Pancreas (tissue), 10 donors: Measurements from ENCODE around the gene APOBEC3A. TPM values are rescaled to one million over a fixed set of nuclear protein-coding genes. Genes with fewer than 3 reads are reported as not detected.
"Not testable (repeated sequence)": the region's sequence is repeated elsewhere in the genome, so short reads cannot be mapped to it uniquely, and the experiment has no call there.

Source experiments
- ATAC-seq, 4 donors: fragments of 200-7000 bp; cut with Tn5 transposase; one replicate each; pipeline versions ENCODE4 v1.8.0 to v1.9.1; 2020; ENCODE audit warnings: mild to moderate bottlenecking in 4 of 4, moderate library complexity in 4 of 4
- DNase-seq, 6 donors: peaks; one replicate each; pipeline ENCODE4 v3.0.0-alpha.2; 2020
- FAIRE-seq: peaks from 2 replicates; lab custom pipeline; 2012; peaks lifted over from hg19 to GRCh38; lab: Jason Lieb, UNC
- H3K27ac ChIP-seq, 4 donors: fragments of 200-600 bp; sonication (generic); 1 replicate in 3 of 4; 2 replicates in 1 of 4; pipeline versions ENCODE4 v1.5.0 to v1.8.0; 2020
- H3K27me3 ChIP-seq, 4 donors: fragments of 200-600 bp; one replicate each; pipeline ENCODE4 v1.8.0; 2021
- H3K36me3 ChIP-seq, 3 donors: fragments of 200-600 bp; sonication (generic) in 1 of 3; one replicate each; pipeline versions ENCODE4 v1.5.0 to v1.8.0; 2020 to 2021
- H3K4me1 ChIP-seq, 3 donors: fragments of 200-600 bp; one replicate each; pipeline ENCODE4 v1.8.0; 2021
- H3K4me3 ChIP-seq, 4 donors: fragments of 200-600 bp; sonication (generic) in 2 of 4; one replicate each; pipeline versions ENCODE4 v1.5.0 to v1.8.0; 2020 to 2021
- H3K9me3 ChIP-seq, 4 donors: fragments of 200-600 bp; one replicate each; pipeline ENCODE4 v1.8.0; 2021
- WGBS, 2 donors: extraction: QIAGEN DNeasy Blood & Tissue Kit; methylation state at CpG; one replicate each; pipeline ENCODE4 v1.1.7; 2013; 5-methylcytosine and 5-hydroxymethylcytosine counted together
- intact Hi-C, 3 donors: fragments of 100-400 bp; cut with DNase I; formaldehyde crosslinking; loops; one replicate each; pipeline versions ENCODE4 v1.11.1 to v1.14.2; 2022
- polyA plus RNA-seq, 2 donors: library from polyadenylated mRNA; stranded (reverse); fragments of 200-250 nt; gene quantifications; one replicate each; pipeline ENCODE4 v1.2.3, GENCODE V29; 2013
- total RNA-seq, 6 donors: library from RNA; stranded (reverse); fragmentation: NEBNext Ultra II Directional in 4 of 6; extraction: Animal tissue kit (Norgen Biotek cat#: 25700) in 4 of 6; gene quantifications; one replicate each; pipeline versions ENCODE4 v1.2.1 to v1.2.4, GENCODE V29; 2021 to 2023
- TF ChIP-seq, protein P1 (sequence below), 4 donors: fragments of 200-600 bp; sonication (generic) in 3 of 4; IDR thresholded peaks; one replicate each; pipeline versions ENCODE4 v1.5.0 to v1.8.0; 2021; ENCODE audit warnings: antibody characterized with exemption in 4 of 4
- donor health status: healthy with polysubstance abuse.
- donor health status: DM: no; HTN: no; CAD: no; lungs with moderate emphysema.
- donor health status: DM: no; HTN: no; CAD: no.
- donor health status: control.
- donor health status: control.
- donor health status: Bipolar disorder and iron deficiency.
- donor health status: DM: yes; HTN: yes; CAD: no.
- donor health status: DM: no; HTN: no; CAD: no.
- donor health status: DM: no; HTN: no; CAD: no.
- donor health status: DM: yes; HTN: yes; CAD: no.

APOBEC3A gene
- total and polyA plus RNA-seq, 8 donors, result 0.07 to 1.1 (median 0.46) TPM; not detected in 2

- TF ChIP-seq, protein P1, sequence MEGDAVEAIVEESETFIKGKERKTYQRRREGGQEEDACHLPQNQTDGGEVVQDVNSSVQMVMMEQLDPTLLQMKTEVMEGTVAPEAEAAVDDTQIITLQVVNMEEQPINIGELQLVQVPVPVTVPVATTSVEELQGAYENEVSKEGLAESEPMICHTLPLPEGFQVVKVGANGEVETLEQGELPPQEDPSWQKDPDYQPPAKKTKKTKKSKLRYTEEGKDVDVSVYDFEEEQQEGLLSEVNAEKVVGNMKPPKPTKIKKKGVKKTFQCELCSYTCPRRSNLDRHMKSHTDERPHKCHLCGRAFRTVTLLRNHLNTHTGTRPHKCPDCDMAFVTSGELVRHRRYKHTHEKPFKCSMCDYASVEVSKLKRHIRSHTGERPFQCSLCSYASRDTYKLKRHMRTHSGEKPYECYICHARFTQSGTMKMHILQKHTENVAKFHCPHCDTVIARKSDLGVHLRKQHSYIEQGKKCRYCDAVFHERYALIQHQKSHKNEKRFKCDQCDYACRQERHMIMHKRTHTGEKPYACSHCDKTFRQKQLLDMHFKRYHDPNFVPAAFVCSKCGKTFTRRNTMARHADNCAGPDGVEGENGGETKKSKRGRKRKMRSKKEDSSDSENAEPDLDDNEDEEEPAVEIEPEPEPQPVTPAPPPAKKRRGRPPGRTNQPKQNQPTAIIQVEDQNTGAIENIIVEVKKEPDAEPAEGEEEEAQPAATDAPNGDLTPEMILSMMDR (IDR thresholded peaks at IDR 0.05), result no peak
- DNase-seq, result no peak
- 73 to 82% methylated on average over 3 of the region's 3 CpGs for WGBS, 2 donors
- H3K27me3 ChIP-seq, result no peaks in the 10 kb centered on the region
- ATAC-seq, result no peak
- no peak overlapping the region for H3K4me3 ChIP-seq
- FAIRE-seq, result no peak
- H3K4me1 ChIP-seq, result peaks cover 0 to 4% (median 0%) of the 10 kb centered on the region in 3 donors
- no peak overlapping the region for H3K27ac ChIP-seq
- no peaks in the 10 kb centered on the region for H3K36me3 ChIP-seq
- intact Hi-C loops, result loop anchor here in 1 of 3 donors (5.0 kb wide), 1 partner anchor 130 kb away; no protein-coding TSS in a partner anchor
- no peaks in the 10 kb centered on the region for H3K9me3 ChIP-seq
These were observed 40.1 kb downstream of the APOBEC3A start for GRCh38 chr22:38997518-38997917.

GRCh38 chr22:39003165-39003638 lies 45.8 kb downstream of the APOBEC3A start:
- no peaks in the 10 kb centered on the region for H3K4me1 ChIP-seq
- no peak overlapping the region for H3K27ac ChIP-seq
- H3K27me3 ChIP-seq, result no peaks in the 10 kb centered on the region
- H3K4me3 ChIP-seq, result no peak overlapping the region
- intact Hi-C loops, result loop anchor here in 1 of 3 donors (10.0 kb wide), 1 partner anchor 112 kb away; no protein-coding TSS in a partner anchor
- ATAC-seq (peak; percentile 93 to 99 (median 98)), DNase-seq (peak; percentile 72 to 83 (median 80)), FAIRE-seq (no peak)
- TF ChIP-seq, protein P1 (IDR thresholded peaks at IDR 0.05), result peak; percentile 40 to 71 (median 52)
- WGBS, 2 donors, result 8 to 19% methylated on average over 7 of the region's 7 CpGs
- no peaks in the 10 kb centered on the region for H3K9me3 ChIP-seq
- H3K36me3 ChIP-seq, result no peaks in the 10 kb centered on the region

DNA sequence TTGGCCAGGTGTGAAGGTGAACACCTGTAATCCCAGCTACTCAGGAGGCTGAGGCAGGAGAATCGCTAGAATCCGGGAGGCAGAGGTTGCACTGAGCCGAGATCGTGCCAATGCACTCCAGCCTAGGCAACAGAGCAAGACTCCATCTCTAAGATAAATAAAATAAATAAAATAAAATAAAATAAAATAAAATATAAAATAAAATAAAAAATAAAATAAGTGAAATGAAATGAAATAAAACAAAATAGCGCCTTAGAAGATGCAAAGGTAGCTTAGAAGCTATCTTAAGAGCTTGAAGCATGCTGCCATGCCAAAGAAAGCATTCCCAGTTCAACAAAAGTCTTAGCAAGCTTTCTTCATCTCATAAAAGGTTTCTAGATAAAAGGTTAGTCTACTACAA lies 49.8 kb downstream of the APOBEC3A start:
- H3K4me1 ChIP-seq, result no peaks in the 10 kb centered on the region
- no peaks in the 10 kb centered on the region for H3K9me3 ChIP-seq
- no peaks in the 10 kb centered on the region for H3K36me3 ChIP-seq
- DNase-seq (no peak), FAIRE-seq (no peak), ATAC-seq (no peak)
- intact Hi-C loops, result loop anchor here in 1 of 3 donors (10.0 kb wide), 1 partner anchor 108 kb away; no protein-coding TSS in a partner anchor
- H3K27ac ChIP-seq, result no peak overlapping the region
- no peak overlapping the region for H3K4me3 ChIP-seq
- no peaks in the 10 kb centered on the region for H3K27me3 ChIP-seq
- 96 to 97% methylated on average over 5 of the region's 5 CpGs for WGBS, 2 donors
- TF ChIP-seq, protein P1 (IDR thresholded peaks at IDR 0.05), result no peak

DNA sequence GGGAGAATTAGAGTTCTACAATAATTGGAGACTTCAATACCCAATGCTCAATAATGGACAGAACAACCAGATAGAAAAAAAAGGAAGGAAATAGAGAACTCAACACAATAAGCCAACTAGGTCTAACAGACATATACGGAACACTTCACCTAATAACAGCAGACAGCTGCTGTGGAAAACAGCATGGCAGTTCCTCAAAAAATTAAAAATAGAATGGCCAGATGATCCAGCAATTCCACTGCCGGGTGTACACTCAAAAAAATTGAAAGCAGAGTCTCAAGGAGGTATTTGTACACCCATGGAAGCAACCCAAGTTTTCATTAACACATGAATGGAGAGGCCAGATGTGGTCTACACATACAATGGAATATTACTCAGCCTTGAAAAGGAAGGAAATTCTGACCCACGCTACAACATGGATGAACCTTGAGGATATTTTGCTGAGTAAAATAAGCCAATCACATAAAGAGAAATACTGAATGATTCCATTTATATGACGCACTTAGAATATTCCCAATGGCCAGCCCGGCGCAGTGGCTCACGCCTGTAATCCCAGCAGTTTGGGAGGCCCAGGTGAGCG lies 51.0 kb downstream of the APOBEC3A start:
- not testable (repeated sequence) for H3K27me3 ChIP-seq, H3K36me3 ChIP-seq, H3K4me3 ChIP-seq, DNase-seq, H3K9me3 ChIP-seq, H3K27ac ChIP-seq, ATAC-seq, FAIRE-seq, H3K4me1 ChIP-seq
- intact Hi-C loops, result loop anchor here in 1 of 3 donors (10.0 kb wide), 1 partner anchor 106 kb away; no protein-coding TSS in a partner anchor
- WGBS, 2 donors, result 89 to 93% methylated on average over 8 of the region's 8 CpGs

- no peaks in the 10 kb centered on the region for H3K4me1 ChIP-seq
- no peaks in the 10 kb centered on the region for H3K36me3 ChIP-seq
- DNase-seq, result no peak
- no peak for FAIRE-seq
- H3K4me3 ChIP-seq, result no peak overlapping the region
- 74 to 83% methylated on average over 15 of the region's 15 CpGs for WGBS, 2 donors
- no peaks in the 10 kb centered on the region for H3K9me3 ChIP-seq
- H3K27me3 ChIP-seq, result no peaks in the 10 kb centered on the region
- ATAC-seq, result no peak
- TF ChIP-seq, protein P1 (IDR thresholded peaks at IDR 0.05), result no peak
- no peak overlapping the region for H3K27ac ChIP-seq
- intact Hi-C loops, result no loop called here
These were observed 53.5 kb downstream of the APOBEC3A start for GRCh38 chr22:39010946-39011345.

Other genes starting within 250 kb of the APOBEC3A start
- 10 to 100 TPM; 64.1 to 99.2 (median 84.9) TPM for gene SUN2, start 201.6 kb upstream of the APOBEC3A start, total RNA-seq
- 10 to 100 TPM; 44.8 to 60.8 TPM for gene SUN2, start 201.6 kb upstream of the APOBEC3A start, polyA plus RNA-seq
- gene DNAL4, start 163.5 kb upstream of the APOBEC3A start, total RNA-seq, result 10 to 100 TPM in 4 of 6 donors, 1 to 10 TPM in 2; 7.7 to 13.9 (median 10.7) TPM
- gene DNAL4, start 163.5 kb upstream of the APOBEC3A start, polyA plus RNA-seq, result 10 to 100 TPM; 12.2 to 16.2 TPM
- gene NPTXR, start 113.6 kb upstream of the APOBEC3A start, total RNA-seq, result 10 to 100 TPM in 1 of 6 donors, 1 to 10 TPM in 5; 4.2 to 11.0 (median 6.0) TPM
- 1 to 10 TPM; 3.0 to 5.0 TPM for gene NPTXR, start 113.6 kb upstream of the APOBEC3A start, polyA plus RNA-seq
- gene CBX6, start 85.4 kb upstream of the APOBEC3A start, total RNA-seq, result 10 to 100 TPM; 22.5 to 44.6 (median 29.2) TPM
- 10 to 100 TPM; 23.1 to 29.0 TPM for gene CBX6, start 85.4 kb upstream of the APOBEC3A start, polyA plus RNA-seq
- gene APOBEC3B, start 24.7 kb downstream of the APOBEC3A start, total RNA-seq, result 10 to 100 TPM in 1 of 6 donors, 1 to 10 TPM in 4, under 1 TPM in 1; 0.60 to 10.2 (median 2.7) TPM
- gene APOBEC3B, start 24.7 kb downstream of the APOBEC3A start, polyA plus RNA-seq, result 1 to 10 TPM; 2.4 to 4.7 TPM
- gene APOBEC3C, start 56.6 kb downstream of the APOBEC3A start, total RNA-seq, result 10 to 100 TPM in 1 of 6 donors, 1 to 10 TPM in 5; 2.5 to 12.0 (median 4.2) TPM
- 1 to 10 TPM; 5.3 to 7.9 TPM for gene APOBEC3C, start 56.6 kb downstream of the APOBEC3A start, polyA plus RNA-seq
- gene APOBEC3D, start 63.5 kb downstream of the APOBEC3A start, total RNA-seq, result 1 to 10 TPM in 2 of 6 donors, under 1 TPM in 3, not detected in 1; 0.37 to 1.6 (median 0.66) TPM
- gene APOBEC3D, start 63.5 kb downstream of the APOBEC3A start, polyA plus RNA-seq, result 1 to 10 TPM in 1 of 2 donors, under 1 TPM in 1; 0.63 to 1.6 TPM
- gene APOBEC3F, start 83.3 kb downstream of the APOBEC3A start, total RNA-seq, result 1 to 10 TPM; 1.7 to 8.6 (median 3.1) TPM
- 1 to 10 TPM; 4.2 to 6.9 TPM for gene APOBEC3F, start 83.3 kb downstream of the APOBEC3A start, polyA plus RNA-seq
- 1 to 10 TPM in 5 of 6 donors, under 1 TPM in 1; 0.94 to 5.3 (median 2.5) TPM for gene APOBEC3G, start 119.7 kb downstream of the APOBEC3A start, total RNA-seq
- gene APOBEC3G, start 119.7 kb downstream of the APOBEC3A start, polyA plus RNA-seq, result 1 to 10 TPM; 2.7 to 4.4 TPM
- under 1 TPM in 2 of 6 donors, not detected in 4; 0.17 to 0.21 TPM for gene APOBEC3H, start 139.6 kb downstream of the APOBEC3A start, total RNA-seq
- gene APOBEC3H, start 139.6 kb downstream of the APOBEC3A start, polyA plus RNA-seq, result under 1 TPM; 0.14 to 0.15 TPM
- 10 to 100 TPM; 17.2 to 28.8 (median 22.3) TPM for gene CBX7, start 195.1 kb downstream of the APOBEC3A start, total RNA-seq
- gene CBX7, start 195.1 kb downstream of the APOBEC3A start, polyA plus RNA-seq, result 10 to 100 TPM; 28.7 to 44.0 TPM